ENCODE data around the gene C19orf81. TPM values are rescaled to one million over a fixed set of nuclear protein-coding genes. Genes with fewer than 3 reads are reported as not detected.

Gene C19orf81
- total and polyA plus RNA-seq, 9 of the 15 experiments (the other 6 are each of a cell fraction or from before 2014, with no cell fraction given): 2.5 to 42.9 (median 33.0) TPM; not detected in 4

GRCh38 chr19:50679177-50680125 is 30.2 kb downstream of the C19orf81 start (continued):
- peak; percentile 92 for TF ChIP-seq MBD2 (IDR thresholded peaks at IDR 0.05; ENCODE audit: borderline replicate concordance, low read depth)
- no peak for TF ChIP-seq SMARCB1 (IDR thresholded peaks at IDR 0.05; ENCODE audit: insufficient read length, low read depth)
- peak; percentile 93 for TF ChIP-seq TRIM25 (IDR thresholded peaks at IDR 0.05; ENCODE audit: borderline replicate concordance)
- no peak for TF ChIP-seq LEF1 (IDR thresholded peaks at IDR 0.05)
- no peak for TF ChIP-seq TCF3 (CRISPR knock-in tag; IDR thresholded peaks at IDR 0.05)
- peak; percentile 65 for TF ChIP-seq BRD9 (IDR thresholded peaks at IDR 0.05; ENCODE audit: low read depth, partially characterized antibody)
- no peak for TF ChIP-seq MTF1 (CRISPR knock-in tag; IDR thresholded peaks at IDR 0.05; ENCODE audit: borderline replicate concordance)
- TF ChIP-seq KHSRP (IDR thresholded peaks at IDR 0.05): peak; percentile 90
- TF ChIP-seq DNMT1 (IDR thresholded peaks at IDR 0.05): no peak
- TF ChIP-seq E2F4 (CRISPR knock-in tag; IDR thresholded peaks at IDR 0.05; ENCODE audit: low read depth): peak; percentile 56; the same call in 1 of the 2 replicates
- TF ChIP-seq JUNB (CRISPR knock-in tag; conservative IDR thresholded peaks at IDR 0.05): peak; percentile 87
- TF ChIP-seq ZBTB11 (CRISPR knock-in tag; IDR thresholded peaks at IDR 0.05): no peak
- TF ChIP-seq YBX1 (IDR thresholded peaks at IDR 0.05): peak; percentile 87; the same call in 1 of the 2 replicates
- TF ChIP-seq ZNF324 (CRISPR knock-in tag; IDR thresholded peaks at IDR 0.05): no peak
- no peak for TF ChIP-seq ZNF699 (CRISPR knock-in tag; IDR thresholded peaks at IDR 0.05; ENCODE audit: insufficient replicate concordance)
- peak in 1 of 2 experiments; percentile 36; a peak in 2 of 4 replicates for TF ChIP-seq HDAC1 (IDR thresholded peaks at IDR 0.05)
- peak; percentile 55 for TF ChIP-seq ASH1L (IDR thresholded peaks at IDR 0.05; ENCODE audit: borderline replicate concordance, low read depth, partially characterized antibody)
- TF ChIP-seq MCM5 (IDR thresholded peaks at IDR 0.05; ENCODE audit: low read depth): no peak
- TF ChIP-seq HIVEP1 (CRISPR knock-in tag; IDR thresholded peaks at IDR 0.05): no peak
- peak; percentile 99 for TF ChIP-seq NFYB (IDR thresholded peaks at IDR 0.05; ENCODE audit: extremely low read depth, insufficient read length)
- no peak for TF ChIP-seq IRF9 (tag; IDR thresholded peaks at IDR 0.05)

Data from K562 (cell line).